Adrenal gland (tissue), 5 donors: ENCODE measurements around the gene SHH.

Experiments used
- CTCF ChIP-seq, 6 experiments: fragments of 450-650 bp in 4 of 6; fragments of 200-600 bp in 2 of 6; sonication (generic) in 1 of 6; IDR thresholded peaks; 1 replicate in 5 of 6; 2 replicates in 1 of 6; pipeline versions ENCODE4 v1.5.1 to v1.8.0; 2016 to 2021; ENCODE audit warnings: antibody characterized with exemption in 6 of 6, mild to moderate bottlenecking in 2 of 6, moderate library complexity in 1 of 6
- POLR2A ChIP-seq, 2 donors: fragments of 450-650 bp; IDR thresholded peaks; one replicate each; pipeline ENCODE4 v1.6.1; 2017; ENCODE audit warnings: antibody characterized with exemption in 2 of 2, mild to moderate bottlenecking in 2 of 2, moderate library complexity in 1 of 2
- donor health status: DM: no; HTN: no; CAD: no.

GRCh38 chr7:155840262-155840885 lies 28.1 kb upstream of the SHH start:
- TF ChIP-seq CTCF (IDR thresholded peaks at IDR 0.05) = no peak
- TF ChIP-seq POLR2A (IDR thresholded peaks at IDR 0.05) = no peak
